Measurements from ENCODE around the gene SGPP2. TPM values are rescaled to one million over a fixed set of nuclear protein-coding genes. Genes with fewer than 3 reads are reported as not detected.

Gene SGPP2
- total RNA-seq, 2 donors from 2014 or later: 4.0 to 4.9 TPM

GRCh38 chr2:222569826-222570225 is 145.5 kb downstream of the SGPP2 start:
- Histone ChIP-seq H3K36me3 (replicated peaks in 1 of 2; ENCODE audit: insufficient read depth in 1 of 2, low read depth in 2 of 2) (peaks cover 0 to 8% of the 10 kb centered on the region in 2 donors), H3K27ac (no peak overlapping the region), H3K27me3 (no peaks in the 10 kb centered on the region), H3K9me3 (no peaks in the 10 kb centered on the region), H3K4me1 (peaks cover 12% of the 10 kb centered on the region), H3K4me3 (no peak overlapping the region)
- no peak for TF ChIP-seq POLR2A (IDR thresholded peaks at IDR 0.05)
- TF ChIP-seq, protein P1, sequence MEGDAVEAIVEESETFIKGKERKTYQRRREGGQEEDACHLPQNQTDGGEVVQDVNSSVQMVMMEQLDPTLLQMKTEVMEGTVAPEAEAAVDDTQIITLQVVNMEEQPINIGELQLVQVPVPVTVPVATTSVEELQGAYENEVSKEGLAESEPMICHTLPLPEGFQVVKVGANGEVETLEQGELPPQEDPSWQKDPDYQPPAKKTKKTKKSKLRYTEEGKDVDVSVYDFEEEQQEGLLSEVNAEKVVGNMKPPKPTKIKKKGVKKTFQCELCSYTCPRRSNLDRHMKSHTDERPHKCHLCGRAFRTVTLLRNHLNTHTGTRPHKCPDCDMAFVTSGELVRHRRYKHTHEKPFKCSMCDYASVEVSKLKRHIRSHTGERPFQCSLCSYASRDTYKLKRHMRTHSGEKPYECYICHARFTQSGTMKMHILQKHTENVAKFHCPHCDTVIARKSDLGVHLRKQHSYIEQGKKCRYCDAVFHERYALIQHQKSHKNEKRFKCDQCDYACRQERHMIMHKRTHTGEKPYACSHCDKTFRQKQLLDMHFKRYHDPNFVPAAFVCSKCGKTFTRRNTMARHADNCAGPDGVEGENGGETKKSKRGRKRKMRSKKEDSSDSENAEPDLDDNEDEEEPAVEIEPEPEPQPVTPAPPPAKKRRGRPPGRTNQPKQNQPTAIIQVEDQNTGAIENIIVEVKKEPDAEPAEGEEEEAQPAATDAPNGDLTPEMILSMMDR (IDR thresholded peaks at IDR 0.05): no peak
- DNase-seq: no peak
- intact Hi-C loops (cut with DNase I): no loop called here
- ATAC-seq: no peak
- WGBS, 2 donors: 91 to 95% methylated on average over 1 of the region's 1 CpG

- intact Hi-C loops (cut with DNase I): no loop called here
- Histone ChIP-seq H3K27me3 (no peaks in the 10 kb centered on the region), H3K4me3 (no peak overlapping the region), H3K36me3 (replicated peaks in 1 of 2; ENCODE audit: insufficient read depth in 1 of 2, low read depth in 2 of 2) (peaks cover 0 to 5% of the 10 kb centered on the region in 2 donors), H3K4me1 (peaks cover 12% of the 10 kb centered on the region), H3K9me3 (no peaks in the 10 kb centered on the region), H3K27ac (peak overlapping the region in 3 of 4 donors; percentile 10 to 41 (median 25))
- TF ChIP-seq, protein P1 (IDR thresholded peaks at IDR 0.05): no peak
- no peak for TF ChIP-seq POLR2A (IDR thresholded peaks at IDR 0.05)
- 68 to 70% methylated on average over 6 of the region's 6 CpGs for WGBS, 2 donors
- no peak for DNase-seq
- ATAC-seq: peak; percentile 15
These were observed 147.9 kb downstream of the SGPP2 start for GRCh38 chr2:222572264-222572721.

GRCh38 chr2:222572751-222573174 is 148.4 kb downstream of the SGPP2 start:
- peak in 3 of 4 donors; percentile 13 to 25 (median 18) for DNase-seq

GRCh38 chr2:222575618-222576017 is 151.3 kb downstream of the SGPP2 start:
- H3K9me3 ChIP-seq: no peaks in the 10 kb centered on the region
- peaks cover 0 to 4% of the 10 kb centered on the region in 2 donors for H3K36me3 ChIP-seq (replicated peaks in 1 of 2; ENCODE audit: insufficient read depth in 1 of 2, low read depth in 2 of 2)
- peaks cover 12% of the 10 kb centered on the region for H3K4me1 ChIP-seq
- no peak overlapping the region for H3K27ac ChIP-seq
- ATAC-seq: no peak
- intact Hi-C loops (cut with DNase I): no loop called here
- TF ChIP-seq POLR2A (IDR thresholded peaks at IDR 0.05): no peak
- TF ChIP-seq, protein P1 (IDR thresholded peaks at IDR 0.05): no peak
- H3K4me3 ChIP-seq: no peak overlapping the region
- H3K27me3 ChIP-seq: no peaks in the 10 kb centered on the region
- no peak for DNase-seq
- WGBS, 2 donors: 83 to 94% methylated on average over 2 of the region's 2 CpGs

More at GRCh38 chr2:222572751-222573174, 148.4 kb downstream of the SGPP2 start:
- Histone ChIP-seq H3K36me3 (replicated peaks in 1 of 2; ENCODE audit: insufficient read depth in 1 of 2, low read depth in 2 of 2) (peaks cover 0 to 4% of the 10 kb centered on the region in 2 donors), H3K9me3 (no peaks in the 10 kb centered on the region), H3K27me3 (no peaks in the 10 kb centered on the region), H3K4me1 (peaks cover 12% of the 10 kb centered on the region), H3K4me3 (no peak overlapping the region), H3K27ac (peak overlapping the region in 3 of 4 donors; percentile 10 to 41 (median 25))
- ATAC-seq: peak; percentile 71
- TF ChIP-seq POLR2A (IDR thresholded peaks at IDR 0.05): no peak
- TF ChIP-seq, protein P1 (IDR thresholded peaks at IDR 0.05): no peak
- intact Hi-C loops (cut with DNase I): no loop called here
- 43 to 59% methylated on average over 1 of the region's 1 CpG for WGBS, 2 donors
